ENCODE data around the gene PDE6A. TPM values are rescaled to one million over a fixed set of nuclear protein-coding genes. Genes with fewer than 3 reads are reported as not detected.
"Not testable (repeated sequence)": the region's sequence is repeated elsewhere in the genome, so short reads cannot be mapped to it uniquely, and the experiment has no call there.

The PDE6A gene
- total and polyA plus RNA-seq, 9 donors = 0.05 to 0.68 (median 0.15) TPM

DNA sequence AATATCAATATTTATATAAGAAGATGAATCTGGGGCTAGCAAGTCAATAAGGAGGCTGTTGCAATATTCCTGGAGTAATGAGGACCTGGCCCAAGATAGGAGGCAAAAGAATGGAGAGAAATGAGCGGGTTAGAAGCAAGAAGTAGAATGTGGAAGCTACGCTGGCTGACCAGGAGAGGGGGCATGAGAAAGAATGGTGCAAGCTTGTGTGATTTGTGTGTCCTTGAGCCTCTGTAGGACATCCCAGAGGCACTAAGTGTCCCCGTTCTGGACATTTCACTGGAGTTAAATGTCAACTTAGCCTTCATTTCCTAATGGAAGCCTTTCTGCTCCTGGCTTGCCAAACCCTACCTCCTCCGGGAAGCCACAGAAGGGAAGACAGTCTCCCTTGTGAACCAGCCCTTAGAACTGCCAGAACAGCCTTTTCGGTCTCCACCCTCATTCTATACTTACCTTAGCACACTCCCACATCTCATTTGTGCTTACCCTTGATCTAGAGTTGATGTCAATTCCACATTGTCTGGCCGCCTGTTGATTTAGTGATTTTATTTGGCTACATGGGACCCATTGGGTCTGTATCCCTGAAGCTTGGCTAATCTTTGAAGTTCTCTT lies 6.7 kb upstream of the PDE6A start:
- DNase-seq = no peak
- TF ChIP-seq POLR2A (IDR thresholded peaks at IDR 0.05) = no peak
- WGBS, 3 donors = 70 to 84% (median 84%) methylated on average over 6 of the region's 6 CpGs
- Histone ChIP-seq H3K4me3 (no peak overlapping the region), H3K9me3 (no peaks in the 10 kb centered on the region), H3K27me3 (no peaks in the 10 kb centered on the region), H3K27ac (no peak overlapping the region), H3K36me3 (no peaks in the 10 kb centered on the region), H3K4me1 (ENCODE audit: insufficient read depth) (no peaks in the 10 kb centered on the region)
- intact Hi-C loops (cut with DNase I) = no loop called here

DNA sequence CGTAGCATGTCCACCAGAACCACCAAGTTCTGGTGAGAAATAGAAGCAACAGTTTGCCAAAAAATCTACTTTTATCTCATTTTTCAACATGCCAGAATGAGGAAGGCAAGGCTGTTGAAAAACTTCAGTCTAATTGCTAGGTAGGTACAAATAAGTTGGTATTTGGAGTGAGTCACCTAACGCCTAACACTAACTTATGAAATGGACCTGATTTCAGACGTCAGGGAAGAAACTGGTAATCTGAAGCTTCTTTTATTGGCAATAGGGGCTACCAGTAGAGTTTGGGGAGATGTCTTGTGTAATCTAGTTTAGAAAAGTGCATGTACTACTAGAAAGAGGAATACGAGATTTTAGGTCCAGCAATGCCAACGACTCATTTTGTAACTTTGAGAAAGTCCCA lies 4.4 kb upstream of the PDE6A start:
- Histone ChIP-seq H3K27me3 (no peaks in the 10 kb centered on the region), H3K36me3 (no peaks in the 10 kb centered on the region), H3K4me3 (no peak overlapping the region), H3K4me1 (ENCODE audit: insufficient read depth) (no peaks in the 10 kb centered on the region), H3K27ac (no peak overlapping the region), H3K9me3 (no peaks in the 10 kb centered on the region)
- TF ChIP-seq, protein P1, sequence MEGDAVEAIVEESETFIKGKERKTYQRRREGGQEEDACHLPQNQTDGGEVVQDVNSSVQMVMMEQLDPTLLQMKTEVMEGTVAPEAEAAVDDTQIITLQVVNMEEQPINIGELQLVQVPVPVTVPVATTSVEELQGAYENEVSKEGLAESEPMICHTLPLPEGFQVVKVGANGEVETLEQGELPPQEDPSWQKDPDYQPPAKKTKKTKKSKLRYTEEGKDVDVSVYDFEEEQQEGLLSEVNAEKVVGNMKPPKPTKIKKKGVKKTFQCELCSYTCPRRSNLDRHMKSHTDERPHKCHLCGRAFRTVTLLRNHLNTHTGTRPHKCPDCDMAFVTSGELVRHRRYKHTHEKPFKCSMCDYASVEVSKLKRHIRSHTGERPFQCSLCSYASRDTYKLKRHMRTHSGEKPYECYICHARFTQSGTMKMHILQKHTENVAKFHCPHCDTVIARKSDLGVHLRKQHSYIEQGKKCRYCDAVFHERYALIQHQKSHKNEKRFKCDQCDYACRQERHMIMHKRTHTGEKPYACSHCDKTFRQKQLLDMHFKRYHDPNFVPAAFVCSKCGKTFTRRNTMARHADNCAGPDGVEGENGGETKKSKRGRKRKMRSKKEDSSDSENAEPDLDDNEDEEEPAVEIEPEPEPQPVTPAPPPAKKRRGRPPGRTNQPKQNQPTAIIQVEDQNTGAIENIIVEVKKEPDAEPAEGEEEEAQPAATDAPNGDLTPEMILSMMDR (IDR thresholded peaks at IDR 0.05) = no peak
- TF ChIP-seq EP300 (IDR thresholded peaks at IDR 0.05) (no peak), POLR2A (IDR thresholded peaks at IDR 0.05) (no peak)
- intact Hi-C loops (cut with DNase I) = no loop called here
- DNase-seq = no peak
- WGBS, 3 donors = 80 to 83% (median 82%) methylated on average over 5 of the region's 5 CpGs

DNA sequence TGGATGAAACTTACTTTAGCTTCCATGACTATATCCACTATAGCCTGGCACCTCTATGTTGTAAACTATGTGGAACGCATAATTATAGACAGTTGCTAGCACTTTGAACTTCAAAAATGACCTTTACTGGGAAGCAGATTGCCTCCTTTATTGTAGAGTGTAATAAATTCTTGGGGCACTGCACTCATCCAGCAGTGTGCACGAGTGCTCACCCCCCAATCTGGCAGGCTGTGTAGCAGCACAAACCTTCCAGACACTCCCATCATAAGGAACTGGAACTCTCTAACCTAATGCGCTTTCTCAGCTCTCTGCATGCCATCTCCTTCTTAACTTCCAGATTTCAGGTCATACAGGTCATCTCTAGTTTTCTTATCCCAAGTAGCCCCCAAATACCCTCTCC lies 1.5 kb upstream of the PDE6A start:
- H3K9me3 ChIP-seq = no peaks in the 10 kb centered on the region
- no peak overlapping the region for H3K4me3 ChIP-seq
- WGBS, 3 donors = 78 to 89% (median 86%) methylated on average over 3 of the region's 3 CpGs
- no peaks in the 10 kb centered on the region for H3K27me3 ChIP-seq
- H3K36me3 ChIP-seq = no peaks in the 10 kb centered on the region
- H3K4me1 ChIP-seq (ENCODE audit: insufficient read depth) = no peaks in the 10 kb centered on the region
- intact Hi-C loops (cut with DNase I) = no loop called here
- DNase-seq = no peak
- H3K27ac ChIP-seq = no peak overlapping the region
- TF ChIP-seq EP300 (IDR thresholded peaks at IDR 0.05) = no peak
- TF ChIP-seq POLR2A (IDR thresholded peaks at IDR 0.05) = no peak
- TF ChIP-seq, protein P1 (IDR thresholded peaks at IDR 0.05) = no peak

DNA sequence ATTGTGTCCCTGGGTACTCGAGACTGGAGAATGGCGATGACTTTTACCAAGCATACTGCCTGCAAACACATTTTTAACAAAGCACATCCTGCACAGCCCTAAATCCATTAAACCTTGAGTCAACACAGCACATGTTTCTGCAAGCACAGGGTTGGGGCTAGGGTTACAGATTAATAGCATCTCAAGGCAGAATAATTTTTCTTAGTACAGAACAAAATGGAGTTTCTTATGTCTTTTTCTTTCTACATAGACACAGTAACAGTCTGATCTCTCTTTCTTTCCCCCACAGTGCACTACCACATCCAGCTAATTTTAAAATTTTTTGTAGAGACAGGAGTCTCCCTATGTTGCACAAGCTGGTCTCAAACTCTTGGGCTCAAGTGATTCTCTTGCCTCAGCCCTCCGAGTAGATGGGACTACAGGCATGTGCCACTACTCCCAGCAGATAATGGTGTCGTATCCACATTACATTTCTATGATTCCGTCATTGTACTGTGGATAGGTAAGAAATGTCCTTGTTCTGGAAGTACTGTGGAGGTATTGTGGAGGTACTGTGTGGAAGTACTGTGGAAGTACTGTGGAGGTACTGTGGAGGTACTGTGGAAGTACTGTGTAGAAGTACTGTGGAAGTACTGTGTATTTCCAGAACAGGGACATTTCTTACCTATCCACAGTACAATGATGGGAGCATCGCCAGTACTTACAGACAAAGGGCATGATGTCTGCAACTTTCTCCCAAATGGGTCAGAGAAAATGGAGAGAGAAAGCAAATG lies 1.2 kb downstream of the PDE6A start:
- H3K9me3 ChIP-seq; H3K4me3 ChIP-seq; intact Hi-C loops (cut with DNase I); H3K4me1 ChIP-seq (ENCODE audit: insufficient read depth); H3K27me3 ChIP-seq; H3K27ac ChIP-seq; H3K36me3 ChIP-seq; DNase-seq: not testable (repeated sequence)
- WGBS, 3 donors = 86 to 93% (median 88%) methylated on average over 6 of the region's 6 CpGs

DNA sequence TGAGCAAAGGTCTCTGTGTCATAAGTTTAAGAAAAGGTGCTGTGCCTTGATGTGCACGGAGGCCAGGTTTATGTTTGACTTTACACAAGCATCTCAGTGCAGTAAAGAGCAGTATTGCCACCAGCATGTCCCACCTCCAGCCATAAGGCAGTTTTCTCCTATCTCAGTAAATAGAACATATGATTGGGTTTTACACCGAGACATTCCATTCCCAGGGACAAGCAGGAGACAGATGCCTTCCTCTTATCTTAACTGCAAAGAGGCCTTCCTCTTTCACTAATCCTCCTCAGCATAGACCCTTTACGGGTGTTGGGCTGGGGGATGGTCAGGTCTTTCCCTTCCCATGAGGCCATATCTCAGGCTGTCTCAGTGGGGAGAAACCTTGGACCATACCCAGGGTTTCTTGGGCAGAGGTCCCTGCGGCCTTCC lies 1.8 kb downstream of the PDE6A start:
- H3K27ac ChIP-seq; H3K27me3 ChIP-seq; H3K9me3 ChIP-seq; H3K4me3 ChIP-seq; H3K4me1 ChIP-seq (ENCODE audit: insufficient read depth); H3K36me3 ChIP-seq; intact Hi-C loops (cut with DNase I); DNase-seq: not testable (repeated sequence)
- 70 to 76% (median 73%) methylated on average over 4 of the region's 4 CpGs for WGBS, 3 donors

DNA sequence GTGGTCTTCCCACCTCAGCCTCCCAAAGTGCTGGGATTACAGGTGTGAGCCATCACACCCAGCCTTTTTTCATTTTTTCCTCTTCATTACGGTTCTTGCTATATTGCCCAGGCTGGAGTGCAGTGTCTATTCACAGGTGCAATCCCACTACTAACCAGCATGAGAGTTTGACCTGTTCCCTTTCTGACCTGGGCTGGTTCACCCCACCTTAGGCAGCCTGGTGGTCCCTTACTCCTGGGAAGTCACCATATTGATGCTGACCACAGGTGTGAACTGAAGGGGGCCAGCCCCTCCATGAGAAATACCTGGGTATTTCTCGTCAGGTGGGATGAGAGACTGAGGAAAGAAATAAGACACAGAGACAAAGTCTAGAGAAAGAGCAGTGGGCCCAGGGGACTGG lies 2.4 kb downstream of the PDE6A start:
- 94% methylated on average over 2 of the region's 2 CpGs for WGBS, 3 donors

More for the DNA sequence above, 2.4 kb downstream of the PDE6A start:
- Histone ChIP-seq H3K27me3 (no peaks in the 10 kb centered on the region), H3K27ac (no peak overlapping the region), H3K4me1 (ENCODE audit: insufficient read depth) (no peaks in the 10 kb centered on the region), H3K36me3 (no peaks in the 10 kb centered on the region), H3K4me3 (no peak overlapping the region), H3K9me3 (no peaks in the 10 kb centered on the region)
- intact Hi-C loops (cut with DNase I) = no loop called here
- DNase-seq = no peak
- TF ChIP-seq POLR2A (IDR thresholded peaks at IDR 0.05) (no peak), EP300 (IDR thresholded peaks at IDR 0.05) (no peak)
- TF ChIP-seq, protein P1 (IDR thresholded peaks at IDR 0.05) = no peak

Measured in ovary (tissue), 9 donors.